ENCODE measurements around the gene LACTBL1. TPM values are rescaled to one million over a fixed set of nuclear protein-coding genes. Genes with fewer than 3 reads are reported as not detected.

LACTBL1 gene
- total RNA-seq, 1 experiment from 2014 or later = not detected

DNA sequence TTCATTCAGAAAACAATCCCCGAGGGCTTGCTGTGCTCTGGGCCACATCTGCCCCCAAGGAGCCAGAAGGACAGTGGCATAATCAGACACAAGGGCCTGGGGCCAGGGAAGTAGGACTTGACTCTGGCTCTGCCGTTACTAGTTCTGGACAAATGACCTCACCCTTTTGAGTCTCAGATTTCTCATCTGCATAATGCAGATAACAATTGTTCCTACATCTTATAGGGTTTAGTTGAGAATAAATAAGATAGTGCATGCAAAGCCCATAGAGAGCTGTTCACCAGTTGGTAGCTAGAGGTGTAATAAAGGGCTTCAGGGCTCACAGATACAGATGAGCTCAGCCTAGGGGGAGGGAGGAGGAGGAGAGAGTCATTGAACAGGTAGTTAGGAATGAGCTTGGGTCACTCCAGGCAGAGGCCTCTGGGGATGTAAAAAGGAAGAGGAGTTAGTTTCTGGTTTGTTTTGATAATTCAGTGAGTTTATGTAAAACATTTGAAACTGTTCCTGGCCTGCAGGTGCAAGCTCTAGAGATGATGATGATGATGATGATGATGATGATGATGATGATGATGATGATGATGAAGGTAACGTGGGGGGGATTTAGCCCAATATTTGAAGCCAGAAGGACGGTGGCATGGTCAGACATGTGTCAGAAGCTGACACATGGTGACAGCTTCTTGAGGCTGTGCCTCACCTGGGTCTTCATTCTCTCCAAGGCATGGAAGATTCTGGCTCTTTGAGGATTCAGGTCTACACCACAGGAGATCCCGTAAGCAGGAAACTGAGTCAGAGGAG, 858 bp downstream of the LACTBL1 start:
- H3K27me3 ChIP-seq (ENCODE audit: insufficient read depth, low read length) = no peaks in the 10 kb centered on the region; the same call in 1 of the 2 replicates
- H3K4ac ChIP-seq (ENCODE audit: low read depth, low read length) = no peak overlapping the region
- H2BK20ac ChIP-seq (ENCODE audit: low read depth, low read length, poor library complexity, severe bottlenecking) = no peak overlapping the region
- no peak overlapping the region for H2BK15ac ChIP-seq (ENCODE audit: low read depth, low read length)
- H3K23ac ChIP-seq (ENCODE audit: insufficient read length, low read depth, low read length) = no peak overlapping the region
- no peak overlapping the region for H4K5ac ChIP-seq (ENCODE audit: insufficient read length, low read depth, low read length)
- H3T11ph ChIP-seq (ENCODE audit: low read length) = no peak overlapping the region
- H3K4me1 ChIP-seq (ENCODE audit: insufficient read depth, low read length) = no peaks in the 10 kb centered on the region; the same call in 1 of the 2 replicates
- H3K14ac ChIP-seq (ENCODE audit: insufficient read depth, low read length) = no peak overlapping the region
- H3K36me3 Mint-ChIP-seq (ENCODE audit: insufficient read depth in 1 of 3, low read depth in 3 of 3) = no peaks in the 10 kb centered on the region; a peak in 1 of 7 replicates
- H3K4me2 ChIP-seq (ENCODE audit: insufficient read depth, insufficient read length, low read length) = no peak overlapping the region
- no CpG with 5 or more reads among the region's 5 CpGs for WGBS (ENCODE audit: extremely low coverage, insufficient read length, low lambda C conversion rate)
- peaks cover 12 to 29% of the 10 kb centered on the region in 2 experiments for H3K4me1 Mint-ChIP-seq
- H3K9me3 ChIP-seq (ENCODE audit: control insufficient read depth, low read depth, low read length) = no peaks in the 10 kb centered on the region
- no peak overlapping the region for H2AFZ ChIP-seq (ENCODE audit: low read length)
- H4K8ac ChIP-seq (replicated peaks; ENCODE audit: insufficient read length, low read depth, low read length) = no peak overlapping the region
- no peak overlapping the region for H2BK12ac ChIP-seq (ENCODE audit: insufficient read length, low read depth, low read length)
- TF ChIP-seq, protein P1, sequence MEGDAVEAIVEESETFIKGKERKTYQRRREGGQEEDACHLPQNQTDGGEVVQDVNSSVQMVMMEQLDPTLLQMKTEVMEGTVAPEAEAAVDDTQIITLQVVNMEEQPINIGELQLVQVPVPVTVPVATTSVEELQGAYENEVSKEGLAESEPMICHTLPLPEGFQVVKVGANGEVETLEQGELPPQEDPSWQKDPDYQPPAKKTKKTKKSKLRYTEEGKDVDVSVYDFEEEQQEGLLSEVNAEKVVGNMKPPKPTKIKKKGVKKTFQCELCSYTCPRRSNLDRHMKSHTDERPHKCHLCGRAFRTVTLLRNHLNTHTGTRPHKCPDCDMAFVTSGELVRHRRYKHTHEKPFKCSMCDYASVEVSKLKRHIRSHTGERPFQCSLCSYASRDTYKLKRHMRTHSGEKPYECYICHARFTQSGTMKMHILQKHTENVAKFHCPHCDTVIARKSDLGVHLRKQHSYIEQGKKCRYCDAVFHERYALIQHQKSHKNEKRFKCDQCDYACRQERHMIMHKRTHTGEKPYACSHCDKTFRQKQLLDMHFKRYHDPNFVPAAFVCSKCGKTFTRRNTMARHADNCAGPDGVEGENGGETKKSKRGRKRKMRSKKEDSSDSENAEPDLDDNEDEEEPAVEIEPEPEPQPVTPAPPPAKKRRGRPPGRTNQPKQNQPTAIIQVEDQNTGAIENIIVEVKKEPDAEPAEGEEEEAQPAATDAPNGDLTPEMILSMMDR (conservative IDR thresholded peaks at IDR 0.05) = no peak
- no peak overlapping the region for H2BK5ac ChIP-seq (ENCODE audit: insufficient read length, low read length)
- no peak overlapping the region for H3K27ac Mint-ChIP-seq
- no peaks in the 10 kb centered on the region for H3K79me1 ChIP-seq (ENCODE audit: insufficient read depth, low read depth, low read length, poor library complexity, severe bottlenecking)
- no peak for DNase-seq
- no peak overlapping the region for H3K4me3 Mint-ChIP-seq
- H3K23me2 ChIP-seq (ENCODE audit: insufficient read length, low read depth, low read length, poor library complexity, severe bottlenecking) = no peaks in the 10 kb centered on the region
- H3K9me3 Mint-ChIP-seq = no peaks in the 10 kb centered on the region
- no peak overlapping the region for H2AK5ac ChIP-seq (ENCODE audit: insufficient read length, low read length)
- H3K79me2 ChIP-seq (ENCODE audit: insufficient read depth, low read length) = no peaks in the 10 kb centered on the region; the same call in 1 of the 2 replicates
- H3K18ac ChIP-seq (ENCODE audit: insufficient read length, low read depth, low read length) = no peak overlapping the region
- H3K56ac ChIP-seq (ENCODE audit: insufficient read length, low read depth, low read length) = no peak overlapping the region
- no peaks in the 10 kb centered on the region for H4K20me1 ChIP-seq (ENCODE audit: control insufficient read depth, insufficient read depth, insufficient read length)
- H3K27me3 Mint-ChIP-seq (ENCODE audit: low read depth) = peaks cover 23% of the 10 kb centered on the region
- H2BK120ac ChIP-seq (ENCODE audit: low read depth, low read length, poor library complexity, severe bottlenecking) = no peak overlapping the region
- no peak overlapping the region for H3K9ac ChIP-seq (ENCODE audit: extremely low read depth, insufficient read length, low read length)
- no peak overlapping the region for H3K27ac ChIP-seq (ENCODE audit: insufficient read length, low read depth, low read length)
- H4K91ac ChIP-seq (ENCODE audit: insufficient read length, low read depth, low read length) = no peak overlapping the region
